Rectal smooth muscle tissue (tissue), 1 donor: ENCODE measurements around the gene RNF169.

Experiments used
- H3K27ac ChIP-seq: one replicate; pipeline ENCODE4 v1.7.0; 2013; ENCODE audit warnings: low read depth, low read length, inconsistent platforms
- H3K27me3 ChIP-seq: one replicate; pipeline ENCODE4 v1.7.0; 2013; ENCODE audit warnings: low read length; ENCODE audit not compliant: control insufficient read depth, insufficient read depth
- H3K36me3 ChIP-seq: one replicate; pipeline ENCODE4 v1.7.0; 2013; ENCODE audit warnings: low read length; ENCODE audit not compliant: control insufficient read depth, insufficient read depth
- H3K4me1 ChIP-seq: one replicate; pipeline ENCODE4 v1.7.0; 2013; ENCODE audit warnings: low read length; ENCODE audit not compliant: control insufficient read depth, insufficient read depth
- H3K4me3 ChIP-seq: one replicate; pipeline ENCODE4 v1.7.0; 2013; ENCODE audit warnings: low read length
- H3K9ac ChIP-seq: one replicate; pipeline ENCODE4 v1.7.0; 2013; ENCODE audit warnings: low read length

The RNF169 gene

DNA sequence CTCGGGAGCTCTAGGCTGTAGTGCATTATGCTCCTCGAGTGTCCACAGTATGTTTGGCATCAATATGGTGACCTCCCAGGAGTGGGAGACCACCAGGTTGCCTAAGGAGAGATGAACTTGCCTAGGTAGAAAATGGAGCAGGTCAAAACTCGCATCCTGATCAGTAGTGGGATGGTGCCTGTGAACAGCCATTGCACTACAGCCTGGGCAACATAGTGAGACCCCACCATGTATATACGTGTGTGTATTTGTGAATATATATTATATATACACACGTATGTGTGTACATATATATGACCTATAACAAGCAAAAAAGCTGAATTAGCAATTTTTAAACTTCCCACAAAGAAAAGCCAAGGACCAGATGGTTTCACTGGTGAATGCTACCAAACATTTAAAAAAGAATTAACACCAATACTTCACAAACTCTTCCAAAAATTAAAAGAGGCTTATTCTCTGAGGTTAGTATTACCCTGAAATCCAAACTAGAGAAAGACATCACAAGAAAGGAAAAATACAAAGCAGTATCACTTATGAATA, 97.4 kb downstream of the RNF169 start:
- Histone ChIP-seq H3K27ac (no peak overlapping the region), H3K4me3 (no peak overlapping the region), H3K36me3 (peaks cover 13% of the 10 kb centered on the region), H3K27me3 (no peaks in the 10 kb centered on the region), H3K4me1 (no peaks in the 10 kb centered on the region), H3K9ac (no peak overlapping the region)

DNA sequence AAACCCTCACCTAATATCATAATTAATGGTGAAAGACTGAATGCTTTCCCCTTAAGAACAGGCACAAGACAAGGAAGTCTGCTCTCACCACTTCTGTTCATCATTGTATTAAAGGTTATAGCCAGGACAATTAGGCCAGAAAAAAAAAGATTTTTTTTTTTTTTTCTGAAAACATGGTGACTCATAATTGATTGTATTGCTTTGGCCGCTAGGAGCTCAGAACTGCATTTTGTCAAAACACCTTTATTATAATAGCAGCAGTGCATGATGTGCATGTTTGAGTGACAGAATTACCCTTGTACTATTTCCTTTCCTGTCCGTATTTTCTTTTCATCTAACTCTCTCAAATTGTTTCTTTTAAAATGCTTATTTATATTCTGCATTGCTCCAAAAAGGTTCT, 98.1 kb downstream of the RNF169 start:
- Histone ChIP-seq H3K4me3 (no peak overlapping the region), H3K27me3 (no peaks in the 10 kb centered on the region), H3K27ac (no peak overlapping the region), H3K36me3 (peaks cover 18% of the 10 kb centered on the region), H3K9ac (no peak overlapping the region), H3K4me1 (no peaks in the 10 kb centered on the region)

- Histone ChIP-seq H3K27me3 (no peaks in the 10 kb centered on the region), H3K27ac (no peak overlapping the region), H3K4me3 (no peak overlapping the region), H3K9ac (no peak overlapping the region), H3K4me1 (no peaks in the 10 kb centered on the region), H3K36me3 (peaks cover 22% of the 10 kb centered on the region)
Measured at GRCh38 chr11:74847395-74847794, 98.7 kb downstream of the RNF169 start.

- Histone ChIP-seq H3K36me3 (peaks cover 22% of the 10 kb centered on the region), H3K27me3 (no peaks in the 10 kb centered on the region), H3K27ac (no peak overlapping the region), H3K4me1 (no peaks in the 10 kb centered on the region), H3K9ac (no peak overlapping the region), H3K4me3 (no peak overlapping the region)
Measured at GRCh38 chr11:74847895-74848294, 99.2 kb downstream of the RNF169 start.

- Histone ChIP-seq H3K9ac (no peak overlapping the region), H3K27ac (no peak overlapping the region), H3K4me3 (no peak overlapping the region), H3K27me3 (no peaks in the 10 kb centered on the region), H3K4me1 (no peaks in the 10 kb centered on the region), H3K36me3 (peaks cover 19% of the 10 kb centered on the region)
Measured at GRCh38 chr11:74849525-74850391, 101.1 kb downstream of the RNF169 start.

DNA sequence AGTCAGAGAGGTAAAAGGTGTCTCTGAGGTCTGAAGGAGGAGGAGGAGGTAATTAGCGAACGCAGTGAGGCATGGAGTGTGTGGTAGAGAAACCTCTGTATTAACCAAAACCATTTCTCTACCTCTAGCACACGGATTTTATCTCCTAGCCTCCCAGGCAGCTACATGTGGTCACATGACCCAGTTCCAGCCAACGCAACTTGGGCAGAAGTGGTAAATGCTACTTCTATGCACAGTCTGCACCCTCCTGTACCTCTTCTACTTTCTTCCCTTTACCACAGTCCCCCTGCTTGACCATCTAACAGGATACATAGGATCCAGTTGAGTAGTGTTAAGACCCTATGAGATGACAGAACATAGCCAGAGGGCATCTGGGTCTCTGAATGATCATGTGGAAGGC, 104.6 kb downstream of the RNF169 start:
- H3K27me3 ChIP-seq, result no peaks in the 10 kb centered on the region
- H3K4me3 ChIP-seq, result no peak overlapping the region
- peaks cover 14% of the 10 kb centered on the region for H3K36me3 ChIP-seq
- no peak overlapping the region for H3K27ac ChIP-seq
- no peak overlapping the region for H3K9ac ChIP-seq
- no peaks in the 10 kb centered on the region for H3K4me1 ChIP-seq

- no peak overlapping the region for H3K4me3 ChIP-seq
- no peaks in the 10 kb centered on the region for H3K27me3 ChIP-seq
- H3K4me1 ChIP-seq, result no peaks in the 10 kb centered on the region
- H3K36me3 ChIP-seq, result peaks cover 17% of the 10 kb centered on the region
- no peak overlapping the region for H3K9ac ChIP-seq
- H3K27ac ChIP-seq, result no peak overlapping the region
Measured at GRCh38 chr11:74860743-74861142, 112.1 kb downstream of the RNF169 start.

DNA sequence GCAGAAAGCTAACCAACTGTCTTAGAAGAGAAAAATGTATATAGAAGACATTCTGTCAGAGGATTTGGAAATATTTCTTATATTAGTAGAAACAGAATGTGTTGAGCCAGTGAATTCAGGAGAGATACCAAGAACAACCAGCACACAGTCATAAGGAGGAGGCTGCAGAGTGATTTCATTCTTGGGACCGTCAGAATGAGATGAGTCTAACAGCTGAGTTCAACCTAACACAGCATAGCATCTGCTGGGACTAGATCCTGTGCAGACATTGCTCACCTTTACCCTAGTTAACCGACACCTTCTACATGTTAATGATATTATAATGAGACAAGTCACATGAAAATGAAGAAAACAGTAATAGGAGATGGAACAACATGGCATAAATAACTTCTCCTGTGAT, 114.8 kb downstream of the RNF169 start:
- Histone ChIP-seq H3K36me3 (peaks cover 22% of the 10 kb centered on the region), H3K4me1 (no peaks in the 10 kb centered on the region), H3K4me3 (no peak overlapping the region), H3K27ac (no peak overlapping the region), H3K27me3 (no peaks in the 10 kb centered on the region), H3K9ac (no peak overlapping the region)

DNA sequence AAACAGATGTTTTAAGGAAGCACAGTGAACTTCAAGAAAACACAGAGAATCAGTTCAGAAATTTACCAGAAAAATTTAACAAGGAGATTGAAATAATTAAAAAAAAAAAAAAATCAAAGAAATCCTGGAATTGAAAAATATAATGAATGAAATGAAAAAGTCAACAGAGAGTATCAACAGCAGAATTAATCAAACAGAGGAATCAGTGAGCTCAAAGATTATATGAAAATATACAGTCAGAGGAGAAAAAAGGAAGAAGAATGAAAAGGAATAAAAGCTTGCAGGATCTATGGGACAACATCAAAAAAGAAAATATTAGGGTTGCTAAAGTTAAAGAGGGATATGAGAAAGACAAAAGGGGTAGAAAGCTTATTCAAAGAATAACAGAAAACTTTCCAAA, 117.9 kb downstream of the RNF169 start:
- Histone ChIP-seq H3K27me3 (no peaks in the 10 kb centered on the region), H3K27ac (no peak overlapping the region), H3K4me3 (no peak overlapping the region), H3K36me3 (peaks cover 37% of the 10 kb centered on the region), H3K9ac (no peak overlapping the region), H3K4me1 (no peaks in the 10 kb centered on the region)

GRCh38 chr11:74870485-74870884, 121.8 kb downstream of the RNF169 start:
- no peaks in the 10 kb centered on the region for H3K4me1 ChIP-seq
- H3K27ac ChIP-seq, result no peak overlapping the region
- H3K9ac ChIP-seq, result no peak overlapping the region
- peaks cover 40% of the 10 kb centered on the region for H3K36me3 ChIP-seq
- no peaks in the 10 kb centered on the region for H3K27me3 ChIP-seq
- H3K4me3 ChIP-seq, result no peak overlapping the region

DNA sequence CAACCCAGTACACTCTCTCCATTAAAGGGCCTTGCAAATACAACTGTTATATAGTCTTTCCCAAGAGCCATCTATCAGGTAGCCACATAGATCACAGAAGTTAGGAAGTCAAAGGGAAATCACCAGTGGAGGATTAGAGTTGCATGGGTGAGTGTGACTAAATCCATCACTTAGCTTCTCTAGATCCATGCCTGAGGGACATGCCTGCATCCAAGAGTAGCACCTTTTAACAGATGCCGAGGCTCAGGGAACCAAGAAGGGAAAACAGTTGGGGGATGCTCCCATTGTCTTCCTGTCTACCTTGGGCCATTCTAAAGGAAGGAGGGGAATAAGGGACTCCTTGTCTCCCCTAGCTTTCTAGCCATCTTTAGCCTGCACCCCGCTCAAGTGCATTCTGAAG, 122.4 kb downstream of the RNF169 start:
- H3K9ac ChIP-seq, result no peak overlapping the region
- peaks cover 39% of the 10 kb centered on the region for H3K36me3 ChIP-seq
- no peak overlapping the region for H3K4me3 ChIP-seq
- H3K4me1 ChIP-seq, result no peaks in the 10 kb centered on the region
- H3K27ac ChIP-seq, result no peak overlapping the region
- H3K27me3 ChIP-seq, result no peaks in the 10 kb centered on the region

DNA sequence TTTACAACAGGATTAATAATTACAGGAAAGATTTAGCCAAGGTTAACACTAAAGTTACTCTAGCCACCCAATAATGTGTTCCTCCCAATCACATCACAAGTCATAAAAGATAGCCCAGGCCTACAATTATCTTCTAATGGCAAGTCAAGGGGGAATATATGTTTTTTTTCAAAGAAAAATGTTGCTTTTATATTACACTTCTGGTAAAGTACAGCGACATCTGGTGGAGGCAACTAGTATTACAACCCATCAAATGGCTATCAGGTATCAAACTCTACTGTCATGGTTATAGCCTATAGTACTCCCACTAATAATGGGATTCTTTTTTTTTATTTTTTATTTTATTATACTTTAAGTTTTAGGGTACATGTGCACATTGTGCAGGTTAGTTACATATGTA, 128.5 kb downstream of the RNF169 start:
- Histone ChIP-seq H3K4me1 (no peaks in the 10 kb centered on the region), H3K4me3 (no peak overlapping the region), H3K27ac (no peak overlapping the region), H3K9ac (no peak overlapping the region), H3K27me3 (no peaks in the 10 kb centered on the region), H3K36me3 (peaks cover 13% of the 10 kb centered on the region)
